ENCODE measurements around the gene MED27.

Gene MED27

GRCh38 chr9:132006677-132007370, 72.8 kb downstream of the MED27 start:
- Mint-ChIP-seq H3K27me3 (no peaks in the 10 kb centered on the region), H3K4me3 (no peak overlapping the region), H3K27ac (no peak overlapping the region), H3K9me3 (no peaks in the 10 kb centered on the region), H3K4me1 (peaks cover 45% of the 10 kb centered on the region), H3K36me3 (peaks cover 17% of the 10 kb centered on the region)
- ATAC-seq, result peak; percentile 78

GRCh38 chr9:132005899-132006298, 73.8 kb downstream of the MED27 start:
- Mint-ChIP-seq H3K4me3 (no peak overlapping the region), H3K4me1 (peaks cover 45% of the 10 kb centered on the region), H3K27me3 (no peaks in the 10 kb centered on the region), H3K27ac (no peak overlapping the region), H3K36me3 (peaks cover 25% of the 10 kb centered on the region), H3K9me3 (no peaks in the 10 kb centered on the region)
- ATAC-seq, result no peak

GRCh38 chr9:132004323-132004722, 75.3 kb downstream of the MED27 start:
- peaks cover 53% of the 10 kb centered on the region for H3K4me1 Mint-ChIP-seq
- H3K9me3 Mint-ChIP-seq, result no peaks in the 10 kb centered on the region
- ATAC-seq, result no peak
- peaks cover 30% of the 10 kb centered on the region for H3K36me3 Mint-ChIP-seq
- no peak overlapping the region for H3K4me3 Mint-ChIP-seq
- peak overlapping the region; percentile 10 for H3K27ac Mint-ChIP-seq
- no peaks in the 10 kb centered on the region for H3K27me3 Mint-ChIP-seq

GRCh38 chr9:132003896-132004295, 75.8 kb downstream of the MED27 start:
- Mint-ChIP-seq H3K27me3 (no peaks in the 10 kb centered on the region), H3K9me3 (no peaks in the 10 kb centered on the region), H3K36me3 (peaks cover 30% of the 10 kb centered on the region), H3K4me3 (no peak overlapping the region), H3K27ac (peak overlapping the region; percentile 10), H3K4me1 (peaks cover 53% of the 10 kb centered on the region)
- ATAC-seq, result peak; percentile 56

- Mint-ChIP-seq H3K4me3 (no peak overlapping the region), H3K9me3 (no peaks in the 10 kb centered on the region), H3K27me3 (no peaks in the 10 kb centered on the region), H3K36me3 (peaks cover 30% of the 10 kb centered on the region), H3K4me1 (peaks cover 53% of the 10 kb centered on the region), H3K27ac (no peak overlapping the region)
- ATAC-seq, result peak; percentile 8
These were observed 76.4 kb downstream of the MED27 start for GRCh38 chr9:132003319-132003704.

GRCh38 chr9:132002643-132003318, 76.9 kb downstream of the MED27 start:
- Mint-ChIP-seq H3K27me3 (no peaks in the 10 kb centered on the region), H3K9me3 (no peaks in the 10 kb centered on the region), H3K27ac (no peak overlapping the region), H3K4me3 (no peak overlapping the region), H3K4me1 (peaks cover 52% of the 10 kb centered on the region), H3K36me3 (peaks cover 29% of the 10 kb centered on the region)
- ATAC-seq, result no peak

GRCh38 chr9:132001567-132001966, 78.1 kb downstream of the MED27 start:
- H3K4me1 Mint-ChIP-seq, result peaks cover 40% of the 10 kb centered on the region
- no peak overlapping the region for H3K4me3 Mint-ChIP-seq
- no peak overlapping the region for H3K27ac Mint-ChIP-seq
- ATAC-seq, result no peak
- no peaks in the 10 kb centered on the region for H3K9me3 Mint-ChIP-seq
- H3K27me3 Mint-ChIP-seq, result no peaks in the 10 kb centered on the region
- peaks cover 20% of the 10 kb centered on the region for H3K36me3 Mint-ChIP-seq

- Mint-ChIP-seq H3K27me3 (no peaks in the 10 kb centered on the region), H3K4me1 (peaks cover 36% of the 10 kb centered on the region), H3K36me3 (peaks cover 29% of the 10 kb centered on the region), H3K27ac (no peak overlapping the region), H3K9me3 (no peaks in the 10 kb centered on the region), H3K4me3 (no peak overlapping the region)
- no peak for ATAC-seq
These were observed 79.0 kb downstream of the MED27 start for GRCh38 chr9:132000659-132001058.

GRCh38 chr9:131999692-132000551, 79.7 kb downstream of the MED27 start:
- Mint-ChIP-seq H3K27me3 (no peaks in the 10 kb centered on the region), H3K4me3 (no peak overlapping the region), H3K4me1 (peaks cover 33% of the 10 kb centered on the region), H3K27ac (no peak overlapping the region), H3K36me3 (peaks cover 32% of the 10 kb centered on the region), H3K9me3 (no peaks in the 10 kb centered on the region)
- ATAC-seq, result no peak

GRCh38 chr9:131997779-131998178, 81.9 kb downstream of the MED27 start:
- peaks cover 12% of the 10 kb centered on the region for H3K4me1 Mint-ChIP-seq
- H3K27me3 Mint-ChIP-seq, result no peaks in the 10 kb centered on the region
- no peak overlapping the region for H3K27ac Mint-ChIP-seq
- peaks cover 35% of the 10 kb centered on the region for H3K36me3 Mint-ChIP-seq
- H3K9me3 Mint-ChIP-seq, result no peaks in the 10 kb centered on the region
- no peak overlapping the region for H3K4me3 Mint-ChIP-seq
- no peak for ATAC-seq

GRCh38 chr9:131997076-131997475, 82.6 kb downstream of the MED27 start:
- Mint-ChIP-seq H3K4me1 (peaks cover 8% of the 10 kb centered on the region), H3K9me3 (no peaks in the 10 kb centered on the region), H3K27me3 (no peaks in the 10 kb centered on the region), H3K36me3 (peaks cover 33% of the 10 kb centered on the region), H3K4me3 (no peak overlapping the region), H3K27ac (no peak overlapping the region)
- ATAC-seq, result no peak

GRCh38 chr9:131995382-131995781, 84.3 kb downstream of the MED27 start:
- H3K27ac Mint-ChIP-seq, result no peak overlapping the region
- no peaks in the 10 kb centered on the region for H3K9me3 Mint-ChIP-seq
- H3K36me3 Mint-ChIP-seq, result peaks cover 19% of the 10 kb centered on the region
- no peak for ATAC-seq
- no peak overlapping the region for H3K4me3 Mint-ChIP-seq
- H3K4me1 Mint-ChIP-seq, result peaks cover 9% of the 10 kb centered on the region
- no peaks in the 10 kb centered on the region for H3K27me3 Mint-ChIP-seq

- Mint-ChIP-seq H3K27ac (no peak overlapping the region), H3K27me3 (no peaks in the 10 kb centered on the region), H3K4me3 (no peak overlapping the region), H3K9me3 (no peaks in the 10 kb centered on the region), H3K36me3 (peaks cover 23% of the 10 kb centered on the region), H3K4me1 (peaks cover 9% of the 10 kb centered on the region)
- ATAC-seq, result no peak
These were observed 85.1 kb downstream of the MED27 start for GRCh38 chr9:131994364-131995125.

- Mint-ChIP-seq H3K4me3 (no peak overlapping the region), H3K27me3 (no peaks in the 10 kb centered on the region), H3K4me1 (peaks cover 9% of the 10 kb centered on the region), H3K9me3 (no peaks in the 10 kb centered on the region), H3K27ac (no peak overlapping the region), H3K36me3 (peaks cover 23% of the 10 kb centered on the region)
- no peak for ATAC-seq
These were observed 86.6 kb downstream of the MED27 start for GRCh38 chr9:131992906-131993657.
